Spleen (tissue), 7 donors: ENCODE results near the gene COL28A1.

Source experiments
- POLR2A ChIP-seq, 3 donors: fragments of 450-650 bp; IDR thresholded peaks; one replicate each; pipeline ENCODE4 v1.5.1; 2017; ENCODE audit warnings: antibody characterized with exemption in 3 of 3, mild to moderate bottlenecking in 1 of 3
- POLR2AphosphoS5 ChIP-seq, 3 donors: sonication (generic); formaldehyde crosslinking; IDR thresholded peaks; one replicate each; pipeline ENCODE4 v1.5.1; 2017; ENCODE audit warnings: antibody characterized with exemption in 3 of 3
- TF ChIP-seq, protein P1 (sequence below), 11 experiments: fragments of 200-600 bp in 7 of 11; fragments of 450-650 bp in 4 of 11; sonication (generic) in 4 of 11; IDR thresholded peaks in 8 of 11; conservative IDR thresholded peaks in 3 of 11; 1 replicate in 7 of 11; 2 replicates in 4 of 11; pipeline versions ENCODE4 v1.4.0 to v1.8.0; 2016 to 2021; ENCODE audit warnings: antibody characterized with exemption in 11 of 11, inconsistent platforms in 4 of 11, mild to moderate bottlenecking in 1 of 11
- donor health status: DM: no; HTN: no; CAD: no; lungs with moderate emphysema.
- donor health status: DM: no; HTN: no; CAD: no.
- donor health status: DM: no; HTN: no; CAD: no.

DNA sequence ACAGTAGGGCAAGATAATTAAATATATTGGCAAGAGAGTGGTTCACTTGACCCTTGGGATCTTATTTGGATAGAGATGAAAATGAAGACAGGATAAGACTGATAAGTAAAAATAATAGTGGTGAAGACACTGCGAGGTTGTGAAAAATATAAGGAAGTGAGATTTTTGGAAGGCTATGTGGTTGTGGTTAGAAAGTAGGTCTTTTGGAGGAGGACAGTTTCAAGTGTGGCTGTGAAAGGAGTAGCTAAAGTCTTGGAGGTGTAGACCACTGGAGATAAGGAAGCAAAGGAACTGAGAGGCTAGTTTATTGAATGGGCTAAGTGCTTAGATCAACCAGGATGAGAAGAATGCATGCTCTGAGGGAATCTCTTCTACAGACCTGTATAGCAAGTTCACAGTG is 42.2 kb upstream of the COL28A1 start:
- TF ChIP-seq, protein P1, sequence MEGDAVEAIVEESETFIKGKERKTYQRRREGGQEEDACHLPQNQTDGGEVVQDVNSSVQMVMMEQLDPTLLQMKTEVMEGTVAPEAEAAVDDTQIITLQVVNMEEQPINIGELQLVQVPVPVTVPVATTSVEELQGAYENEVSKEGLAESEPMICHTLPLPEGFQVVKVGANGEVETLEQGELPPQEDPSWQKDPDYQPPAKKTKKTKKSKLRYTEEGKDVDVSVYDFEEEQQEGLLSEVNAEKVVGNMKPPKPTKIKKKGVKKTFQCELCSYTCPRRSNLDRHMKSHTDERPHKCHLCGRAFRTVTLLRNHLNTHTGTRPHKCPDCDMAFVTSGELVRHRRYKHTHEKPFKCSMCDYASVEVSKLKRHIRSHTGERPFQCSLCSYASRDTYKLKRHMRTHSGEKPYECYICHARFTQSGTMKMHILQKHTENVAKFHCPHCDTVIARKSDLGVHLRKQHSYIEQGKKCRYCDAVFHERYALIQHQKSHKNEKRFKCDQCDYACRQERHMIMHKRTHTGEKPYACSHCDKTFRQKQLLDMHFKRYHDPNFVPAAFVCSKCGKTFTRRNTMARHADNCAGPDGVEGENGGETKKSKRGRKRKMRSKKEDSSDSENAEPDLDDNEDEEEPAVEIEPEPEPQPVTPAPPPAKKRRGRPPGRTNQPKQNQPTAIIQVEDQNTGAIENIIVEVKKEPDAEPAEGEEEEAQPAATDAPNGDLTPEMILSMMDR (IDR thresholded peaks at IDR 0.05 in 8 of 11, conservative IDR thresholded peaks at IDR 0.05 in 3 of 11): no peak
- TF ChIP-seq POLR2AphosphoS5 (IDR thresholded peaks at IDR 0.05) (no peak), POLR2A (IDR thresholded peaks at IDR 0.05) (no peak)
